GM10248 (cell line): ENCODE results near the gene CACNA1B.

Experiments
- CTCF ChIA-PET: fragments of 300-600 bp; sonication (Branson Sonifier 250); formaldehyde crosslinking; extraction: SDS; loops from one replicate; lab custom pipeline; 2021; ENCODE audit warnings: antibody characterized with exemption; lab: Yijun Ruan, JAX
- POLR2A ChIA-PET: fragments of 350-650 bp; sonication (Branson Sonifier 250); formaldehyde crosslinking; extraction: SDS; loops from one replicate; lab custom pipeline; 2020; ENCODE audit warnings: antibody characterized with exemption; lab: Yijun Ruan, JAX
- DNase-seq: peaks from one replicate; pipeline ENCODE4 v3.0.0; 2012; ENCODE audit errors: extremely low spot score
- CTCF ChIP-seq: IDR thresholded peaks from 2 replicates; pipeline ENCODE4 v1.5.1; 2012; ENCODE audit warnings: mild to moderate bottlenecking, low read depth; ENCODE audit errors: extremely low read depth, missing control alignments, control extremely low read depth

Gene CACNA1B

DNA sequence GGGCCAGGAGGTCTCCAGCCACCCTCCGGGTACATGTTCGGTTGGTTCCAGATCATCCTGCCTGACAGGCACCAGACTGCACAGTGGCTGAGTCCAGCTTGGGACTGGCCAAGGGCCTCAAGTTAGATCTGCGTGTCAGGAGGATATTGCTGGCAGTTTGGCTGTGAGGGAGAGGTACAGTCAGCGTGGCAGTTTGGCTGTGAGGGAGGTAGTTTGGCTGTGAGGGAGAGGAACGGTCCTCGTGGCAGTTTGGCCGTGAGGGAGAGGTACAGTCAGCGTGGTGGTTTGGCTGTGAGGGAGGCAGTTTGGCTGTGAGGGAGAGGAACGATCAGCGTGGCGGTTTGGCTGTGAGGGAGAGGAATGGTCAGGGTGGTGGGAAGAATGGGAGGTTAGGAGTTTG lies 39.0 kb downstream of the CACNA1B start:
- POLR2A ChIA-PET: no interaction called here
- no peak for TF ChIP-seq CTCF
- CTCF ChIA-PET: no interaction called here
- DNase-seq: no peak

GRCh38 chr9:137917116-137917515 lies 39.5 kb downstream of the CACNA1B start:
- no peak for DNase-seq
- POLR2A ChIA-PET: no interaction called here
- TF ChIP-seq CTCF: no peak
- CTCF ChIA-PET: no interaction called here

GRCh38 chr9:137917795-137918194 lies 40.2 kb downstream of the CACNA1B start:
- POLR2A ChIA-PET: no interaction called here
- CTCF ChIA-PET: no interaction called here
- no peak for DNase-seq
- no peak for TF ChIP-seq CTCF

DNA sequence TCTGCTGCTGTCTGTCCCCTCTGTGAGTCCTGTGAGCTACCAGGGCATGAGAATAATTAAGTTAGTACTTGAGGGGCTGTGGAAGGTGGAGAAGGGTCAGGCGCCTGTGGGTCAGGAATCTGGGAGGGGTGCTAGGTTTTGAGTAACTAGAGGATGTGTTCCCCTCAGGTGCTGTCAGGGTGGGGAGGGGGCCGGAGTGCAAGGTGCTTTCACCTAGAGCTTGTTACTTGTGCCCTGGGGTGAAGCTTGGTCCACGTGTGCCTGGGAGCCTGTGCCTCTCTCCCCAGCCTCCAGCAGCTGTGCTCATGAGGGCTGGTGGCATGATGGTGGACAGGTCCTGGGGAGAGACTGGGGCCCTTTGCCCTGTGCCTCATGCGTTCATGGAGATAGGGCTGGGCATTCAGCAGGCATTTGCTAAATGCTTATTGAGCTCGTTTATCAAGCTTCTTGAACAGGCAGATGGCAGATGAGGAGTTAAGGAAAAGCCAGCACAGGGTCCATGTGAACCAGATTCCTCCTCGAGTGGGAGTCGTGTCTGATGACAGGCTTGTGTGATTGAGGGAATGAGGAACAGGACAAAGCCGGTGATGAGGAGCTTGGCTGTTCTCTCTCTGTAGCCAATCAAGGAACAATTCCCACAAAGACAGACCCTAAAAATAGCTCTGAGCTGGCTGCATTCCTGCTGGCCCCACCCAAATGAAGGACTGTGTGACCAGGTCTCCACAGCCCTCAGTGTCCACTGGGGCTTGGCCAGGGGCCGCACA lies 40.9 kb downstream of the CACNA1B start:
- TF ChIP-seq CTCF: no peak
- ChIA-PET POLR2A (no interaction called here), CTCF (no interaction called here)
- no peak for DNase-seq

GRCh38 chr9:137919095-137919465 lies 41.5 kb downstream of the CACNA1B start:
- no peak for DNase-seq
- no peak for TF ChIP-seq CTCF
- POLR2A ChIA-PET: no interaction called here
- CTCF ChIA-PET: no interaction called here

DNA sequence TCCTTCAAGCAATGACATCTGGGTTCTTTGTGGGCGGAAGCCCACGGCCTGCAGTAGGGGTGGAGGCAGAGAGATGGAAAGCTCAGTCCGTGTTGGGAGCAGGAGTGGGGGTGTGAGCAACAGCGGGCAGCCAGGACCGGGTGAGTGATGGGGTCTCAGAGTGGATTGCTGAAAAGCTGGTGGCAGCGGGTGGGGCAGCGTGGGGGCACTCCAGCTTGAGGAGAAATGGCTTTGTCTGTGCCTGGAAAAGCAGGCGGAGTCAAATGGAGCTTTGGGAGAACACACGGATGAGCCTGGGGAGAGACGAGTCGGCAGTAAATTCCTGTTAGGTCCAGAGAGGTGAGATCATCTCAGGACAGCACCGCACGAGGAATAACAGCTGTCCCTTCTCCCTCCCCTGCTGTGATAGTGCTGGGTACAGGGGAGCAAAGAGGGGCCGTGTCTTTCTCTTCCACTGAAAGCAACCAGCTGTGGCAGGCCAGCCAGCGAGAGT lies 42.1 kb downstream of the CACNA1B start:
- DNase-seq: no peak
- ChIA-PET CTCF (no interaction called here), POLR2A (no interaction called here)

More for the DNA sequence above, 42.1 kb downstream of the CACNA1B start:
- no peak for TF ChIP-seq CTCF
